Measurements from ENCODE around the gene SBK3. TPM values are rescaled to one million over a fixed set of nuclear protein-coding genes. Genes with fewer than 3 reads are reported as not detected.
"Not testable (repeated sequence)": the region's sequence is repeated elsewhere in the genome, so short reads cannot be mapped to it uniquely, and the experiment has no call there.

SBK3 gene
- total RNA-seq, 2 donors from 2014 or later: not detected

GRCh38 chr19:55579766-55580621, 34.7 kb upstream of the SBK3 start:
- H3K27ac Mint-ChIP-seq: peak overlapping the region; percentile 73 to 96
- peaks cover 8 to 19% of the 10 kb centered on the region in 2 donors for H3K36me3 Mint-ChIP-seq
- ATAC-seq: peak; percentile 51 to 53
- no peaks in the 10 kb centered on the region for H3K9me3 Mint-ChIP-seq
- DNase-seq (ENCODE audit: low spot score in 2 of 2): no peak

GRCh38 chr19:55578761-55579747, 33.7 kb upstream of the SBK3 start:
- ATAC-seq: no peak
- no peaks in the 10 kb centered on the region for H3K9me3 Mint-ChIP-seq
- DNase-seq (ENCODE audit: low spot score in 2 of 2): no peak
- peaks cover 8 to 19% of the 10 kb centered on the region in 2 donors for H3K36me3 Mint-ChIP-seq
- H3K27ac Mint-ChIP-seq: peak overlapping the region in 1 of 2 donors; percentile 96

- ATAC-seq: no peak
- no peak for DNase-seq (ENCODE audit: low spot score in 2 of 2)
- Mint-ChIP-seq H3K27ac (no peak overlapping the region), H3K9me3 (no peaks in the 10 kb centered on the region), H3K36me3 (peaks cover 8 to 19% of the 10 kb centered on the region in 2 donors)
These were observed 32.9 kb upstream of the SBK3 start for GRCh38 chr19:55578031-55578760.

GRCh38 chr19:55576746-55577145, 31.4 kb upstream of the SBK3 start:
- Mint-ChIP-seq H3K9me3 (no peaks in the 10 kb centered on the region), H3K27ac (no peak overlapping the region), H3K36me3 (peaks cover 8 to 19% of the 10 kb centered on the region in 2 donors)
- DNase-seq (ENCODE audit: low spot score in 2 of 2) (no peak), ATAC-seq (no peak)

GRCh38 chr19:55573929-55574328, 28.6 kb upstream of the SBK3 start:
- H3K36me3 Mint-ChIP-seq: peaks cover 0 to 12% of the 10 kb centered on the region in 2 donors
- not testable (repeated sequence) for H3K9me3 Mint-ChIP-seq; DNase-seq (ENCODE audit: low spot score in 2 of 2); H3K27ac Mint-ChIP-seq; ATAC-seq

- not testable (repeated sequence) for H3K36me3 Mint-ChIP-seq; ATAC-seq; DNase-seq (ENCODE audit: low spot score in 2 of 2); H3K27ac Mint-ChIP-seq; H3K9me3 Mint-ChIP-seq
These were observed 24.1 kb upstream of the SBK3 start for GRCh38 chr19:55569477-55569876.

GRCh38 chr19:55567708-55568328, 22.5 kb upstream of the SBK3 start:
- Mint-ChIP-seq H3K9me3 (no peaks in the 10 kb centered on the region), H3K27ac (no peak overlapping the region), H3K36me3 (no peaks in the 10 kb centered on the region)
- DNase-seq (ENCODE audit: low spot score in 2 of 2) (no peak), ATAC-seq (no peak)

- Mint-ChIP-seq H3K27ac (no peak overlapping the region), H3K9me3 (no peaks in the 10 kb centered on the region), H3K36me3 (no peaks in the 10 kb centered on the region)
- no peak for ATAC-seq
- DNase-seq (ENCODE audit: low spot score in 2 of 2): no peak
These were observed 21.5 kb upstream of the SBK3 start for GRCh38 chr19:55566823-55567222.

GRCh38 chr19:55563261-55563690, 17.9 kb upstream of the SBK3 start:
- H3K9me3 Mint-ChIP-seq: no peaks in the 10 kb centered on the region
- DNase-seq (ENCODE audit: low spot score in 2 of 2): no peak
- H3K36me3 Mint-ChIP-seq: no peaks in the 10 kb centered on the region
- ATAC-seq: no peak
- H3K27ac Mint-ChIP-seq: no peak overlapping the region

- no peak for ATAC-seq
- DNase-seq (ENCODE audit: low spot score in 2 of 2): no peak
- Mint-ChIP-seq H3K36me3 (no peaks in the 10 kb centered on the region), H3K9me3 (no peaks in the 10 kb centered on the region), H3K27ac (no peak overlapping the region)
These were observed 14.3 kb upstream of the SBK3 start for GRCh38 chr19:55559684-55560083.

GRCh38 chr19:55554741-55555152, 9.4 kb upstream of the SBK3 start:
- Mint-ChIP-seq H3K27ac (no peak overlapping the region), H3K9me3 (no peaks in the 10 kb centered on the region), H3K36me3 (no peaks in the 10 kb centered on the region)
- ATAC-seq (no peak), DNase-seq (ENCODE audit: low spot score in 2 of 2) (no peak)

- Mint-ChIP-seq H3K9me3 (no peaks in the 10 kb centered on the region), H3K36me3 (no peaks in the 10 kb centered on the region), H3K27ac (no peak overlapping the region)
- no peak for DNase-seq (ENCODE audit: low spot score in 2 of 2)
- no peak for ATAC-seq
These were observed 9.0 kb upstream of the SBK3 start for GRCh38 chr19:55554302-55554701.

- Mint-ChIP-seq H3K9me3 (no peaks in the 10 kb centered on the region), H3K27ac (no peak overlapping the region), H3K36me3 (no peaks in the 10 kb centered on the region)
- no peak for DNase-seq (ENCODE audit: low spot score in 2 of 2)
- ATAC-seq: no peak
These were observed 8.2 kb upstream of the SBK3 start for GRCh38 chr19:55553217-55554182.

GRCh38 chr19:55552620-55553019, 7.3 kb upstream of the SBK3 start:
- ATAC-seq: no peak
- no peak for DNase-seq (ENCODE audit: low spot score in 2 of 2)
- H3K9me3 Mint-ChIP-seq: no peaks in the 10 kb centered on the region
- H3K27ac Mint-ChIP-seq: no peak overlapping the region
- H3K36me3 Mint-ChIP-seq: no peaks in the 10 kb centered on the region

- DNase-seq (ENCODE audit: low spot score in 2 of 2) (no peak), ATAC-seq (no peak)
- no peaks in the 10 kb centered on the region for H3K9me3 Mint-ChIP-seq
- no peaks in the 10 kb centered on the region for H3K36me3 Mint-ChIP-seq
- no peak overlapping the region for H3K27ac Mint-ChIP-seq
These were observed 6.9 kb upstream of the SBK3 start for GRCh38 chr19:55552206-55552605.
